Colonic mucosa (tissue), 4 donors: ENCODE results near the gene CKB. TPM values are rescaled to one million over a fixed set of nuclear protein-coding genes. Genes with fewer than 3 reads are reported as not detected.

ENCODE experiments used
- DNase-seq: peaks from one replicate; pipeline ENCODE4 v3.0.0-alpha.2; 2020
- H3K27ac ChIP-seq: fragments of 200-600 bp; one replicate; pipeline ENCODE4 v1.8.0; 2021
- H3K27me3 ChIP-seq: fragments of 200-600 bp; one replicate; pipeline ENCODE4 v1.8.0; 2021
- H3K36me3 ChIP-seq: fragments of 200-600 bp; one replicate; pipeline ENCODE4 v1.8.0; 2021
- H3K4me1 ChIP-seq: fragments of 200-600 bp; one replicate; pipeline ENCODE4 v1.8.0; 2021; ENCODE audit warnings: mild to moderate bottlenecking
- H3K4me3 ChIP-seq: fragments of 200-600 bp; one replicate; pipeline ENCODE4 v1.8.0; 2021
- H3K9ac ChIP-seq, 2 donors: one replicate each; pipeline ENCODE4 v1.7.0; 2013; ENCODE audit warnings: control low read depth in 2 of 2, low read depth in 2 of 2, low read length in 2 of 2
- H3K9me3 ChIP-seq: fragments of 200-600 bp; one replicate; pipeline ENCODE4 v1.8.0; 2021
- intact Hi-C: fragments of 100-400 bp; cut with DNase I; formaldehyde crosslinking; loops from one replicate; pipeline ENCODE4 v1.14.1; 2022
- total RNA-seq, 2 donors: library from RNA; stranded (reverse); fragmentation: NEBNext Ultra II Directional in 1 of 2; extraction: Animal tissue kit (Norgen Biotek cat#: 25700) in 1 of 2; gene quantifications; one replicate each; pipeline ENCODE4 v1.2.1, GENCODE V29; 2021
- TF ChIP-seq, protein P1 (sequence below): fragments of 200-600 bp; IDR thresholded peaks from one replicate; pipeline ENCODE4 v1.8.0; 2022; ENCODE audit warnings: antibody characterized with exemption, mild to moderate bottlenecking
- donor health status: healthy.
- donor health status: DM: no; HTN: no; CAD: no.
- donor health status: DM: no; HTN: no; CAD: no.

CKB gene
- total RNA-seq, 2 donors from 2014 or later = 1,501 to 4,641 TPM

DNA sequence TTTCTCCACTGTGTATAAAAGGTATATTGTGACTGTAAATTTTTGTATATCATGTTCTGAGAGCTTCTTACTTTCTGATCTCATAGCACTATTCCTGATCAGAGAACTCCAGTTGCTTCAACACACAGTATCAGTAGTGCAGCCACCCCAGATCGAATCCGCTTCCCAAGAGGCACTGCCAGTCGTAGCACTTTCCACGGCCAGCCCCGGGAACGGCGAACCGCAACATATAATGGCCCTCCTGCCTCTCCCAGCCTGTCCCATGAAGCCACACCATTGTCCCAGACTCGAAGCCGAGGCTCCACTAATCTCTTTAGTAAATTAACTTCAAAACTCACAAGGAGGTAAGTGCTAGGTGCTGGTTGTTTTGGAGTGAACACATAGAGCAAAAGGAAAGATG, 30.9 kb downstream of the CKB start:
- intact Hi-C loops = no loop called here
- Histone ChIP-seq H3K27me3 (no peaks in the 10 kb centered on the region), H3K9ac (no peak overlapping the region), H3K36me3 (no peaks in the 10 kb centered on the region), H3K27ac (no peak overlapping the region), H3K9me3 (no peaks in the 10 kb centered on the region), H3K4me1 (no peaks in the 10 kb centered on the region), H3K4me3 (no peak overlapping the region)
- no peak for DNase-seq
- TF ChIP-seq, protein P1, sequence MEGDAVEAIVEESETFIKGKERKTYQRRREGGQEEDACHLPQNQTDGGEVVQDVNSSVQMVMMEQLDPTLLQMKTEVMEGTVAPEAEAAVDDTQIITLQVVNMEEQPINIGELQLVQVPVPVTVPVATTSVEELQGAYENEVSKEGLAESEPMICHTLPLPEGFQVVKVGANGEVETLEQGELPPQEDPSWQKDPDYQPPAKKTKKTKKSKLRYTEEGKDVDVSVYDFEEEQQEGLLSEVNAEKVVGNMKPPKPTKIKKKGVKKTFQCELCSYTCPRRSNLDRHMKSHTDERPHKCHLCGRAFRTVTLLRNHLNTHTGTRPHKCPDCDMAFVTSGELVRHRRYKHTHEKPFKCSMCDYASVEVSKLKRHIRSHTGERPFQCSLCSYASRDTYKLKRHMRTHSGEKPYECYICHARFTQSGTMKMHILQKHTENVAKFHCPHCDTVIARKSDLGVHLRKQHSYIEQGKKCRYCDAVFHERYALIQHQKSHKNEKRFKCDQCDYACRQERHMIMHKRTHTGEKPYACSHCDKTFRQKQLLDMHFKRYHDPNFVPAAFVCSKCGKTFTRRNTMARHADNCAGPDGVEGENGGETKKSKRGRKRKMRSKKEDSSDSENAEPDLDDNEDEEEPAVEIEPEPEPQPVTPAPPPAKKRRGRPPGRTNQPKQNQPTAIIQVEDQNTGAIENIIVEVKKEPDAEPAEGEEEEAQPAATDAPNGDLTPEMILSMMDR = no peak

DNA sequence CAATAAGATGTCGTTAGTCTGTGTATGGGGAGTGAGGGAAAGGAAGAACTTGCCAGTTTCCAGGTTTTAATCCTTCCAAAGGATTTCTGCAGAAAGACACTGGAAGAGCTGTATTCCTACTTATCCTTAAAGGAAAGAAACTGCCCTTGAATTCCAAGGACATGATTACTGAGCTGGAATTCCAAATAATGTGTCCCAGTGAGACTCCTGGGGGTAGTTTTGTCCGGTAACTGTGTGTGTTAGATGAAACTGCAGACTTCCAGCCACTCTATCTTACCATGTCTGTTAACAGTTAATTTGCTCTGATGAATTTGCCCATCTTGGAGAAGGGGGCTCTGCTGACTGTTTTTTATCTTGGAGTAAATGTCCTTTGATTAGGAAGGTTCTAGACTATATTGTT, 33.0 kb downstream of the CKB start:
- Histone ChIP-seq H3K4me3 (no peak overlapping the region), H3K9me3 (no peaks in the 10 kb centered on the region), H3K27me3 (no peaks in the 10 kb centered on the region), H3K9ac (no peak overlapping the region), H3K27ac (no peak overlapping the region), H3K36me3 (no peaks in the 10 kb centered on the region), H3K4me1 (no peaks in the 10 kb centered on the region)
- no peak for DNase-seq
- intact Hi-C loops = no loop called here
- TF ChIP-seq, protein P1 = no peak

DNA sequence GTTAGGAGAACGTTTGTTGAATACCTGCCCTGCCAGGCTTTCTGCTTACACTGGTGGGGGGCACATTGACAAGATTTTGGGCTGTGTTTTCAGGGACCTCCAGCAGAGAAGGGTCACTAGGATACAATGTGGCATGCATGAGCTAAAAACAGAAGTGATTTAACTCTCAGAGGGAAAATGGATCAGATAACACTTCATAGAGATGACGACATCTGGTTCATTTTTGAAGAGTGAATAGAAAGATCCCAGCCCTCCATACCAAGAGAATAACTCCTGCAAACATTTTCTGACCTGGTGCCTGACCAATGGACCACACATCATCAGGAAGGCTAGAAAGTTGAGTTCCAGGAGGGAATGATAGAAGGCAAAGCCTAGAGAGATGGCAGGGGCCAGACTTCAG, 33.7 kb downstream of the CKB start:
- Histone ChIP-seq H3K36me3 (no peaks in the 10 kb centered on the region), H3K9me3 (no peaks in the 10 kb centered on the region), H3K4me3 (no peak overlapping the region), H3K27ac (no peak overlapping the region), H3K9ac (no peak overlapping the region), H3K27me3 (no peaks in the 10 kb centered on the region), H3K4me1 (no peaks in the 10 kb centered on the region)
- TF ChIP-seq, protein P1 = no peak
- intact Hi-C loops = no loop called here
- DNase-seq = no peak

DNA sequence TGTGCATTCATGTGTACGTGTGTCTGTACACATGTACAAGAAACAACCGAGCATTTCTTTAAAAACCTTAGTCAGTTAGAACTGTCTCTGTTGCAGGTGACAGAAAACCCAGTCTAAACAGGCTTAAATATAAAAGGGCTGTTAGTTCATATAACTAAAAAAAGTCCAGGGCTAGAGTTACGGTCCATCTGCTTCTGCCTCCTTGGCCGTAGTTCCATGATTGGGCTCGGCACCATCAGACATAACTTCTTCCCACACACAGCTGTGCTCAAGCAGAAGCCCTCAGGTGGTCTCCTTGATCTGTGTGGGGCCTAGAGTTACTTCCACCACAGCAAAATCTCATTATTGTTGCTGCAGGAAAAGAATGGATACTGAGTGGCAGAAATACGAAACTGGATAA, 34.6 kb downstream of the CKB start:
- Histone ChIP-seq H3K4me3 (no peak overlapping the region), H3K9ac (no peak overlapping the region), H3K27me3 (no peaks in the 10 kb centered on the region), H3K4me1 (no peaks in the 10 kb centered on the region), H3K36me3 (no peaks in the 10 kb centered on the region), H3K27ac (no peak overlapping the region), H3K9me3 (no peaks in the 10 kb centered on the region)
- no peak for DNase-seq
- TF ChIP-seq, protein P1 = no peak
- intact Hi-C loops = no loop called here

DNA sequence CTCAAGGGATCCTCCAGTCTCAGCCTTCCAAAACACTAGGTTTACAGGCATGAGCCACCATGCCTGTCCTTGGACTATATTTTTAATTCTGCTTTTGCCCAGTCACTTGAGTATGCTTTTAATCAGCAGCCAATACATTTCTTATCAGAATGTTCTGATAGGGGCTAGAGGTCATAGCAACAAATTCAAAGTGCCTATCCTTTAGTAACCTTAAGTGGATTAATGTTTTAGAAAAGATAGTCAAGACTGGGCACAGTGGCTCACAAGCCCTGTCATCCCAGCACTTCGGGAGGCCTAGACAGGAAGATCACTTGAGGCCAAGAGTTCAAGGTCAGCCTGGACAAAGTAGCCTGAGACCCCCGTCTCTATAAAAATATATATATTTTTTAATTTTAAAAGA, 37.1 kb downstream of the CKB start:
- Histone ChIP-seq H3K9ac (no peak overlapping the region), H3K4me3 (no peak overlapping the region), H3K27me3 (no peaks in the 10 kb centered on the region), H3K36me3 (no peaks in the 10 kb centered on the region), H3K4me1 (no peaks in the 10 kb centered on the region), H3K9me3 (no peaks in the 10 kb centered on the region), H3K27ac (no peak overlapping the region)
- intact Hi-C loops = no loop called here
- TF ChIP-seq, protein P1 = no peak
- DNase-seq = no peak

DNA sequence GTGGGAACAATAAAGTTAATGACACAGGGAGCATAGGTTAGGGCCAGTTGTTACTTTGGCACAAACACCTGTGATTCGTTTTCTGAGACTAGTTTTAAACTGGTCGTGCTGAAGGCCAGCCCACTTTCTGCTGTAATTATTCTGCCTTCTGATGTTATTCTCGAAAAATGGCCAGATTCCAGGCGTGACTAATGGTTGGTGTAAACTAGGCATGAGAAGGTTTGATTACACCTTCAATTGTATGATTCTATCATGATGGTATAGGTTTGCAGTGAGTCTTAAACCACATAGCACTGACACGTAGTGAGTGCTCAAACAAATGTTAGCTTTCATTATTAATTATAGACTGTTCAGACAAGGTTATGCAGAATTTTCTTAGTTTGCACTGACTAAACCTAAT, 39.0 kb downstream of the CKB start:
- Histone ChIP-seq H3K27ac (no peak overlapping the region), H3K4me3 (no peak overlapping the region), H3K27me3 (no peaks in the 10 kb centered on the region), H3K4me1 (no peaks in the 10 kb centered on the region), H3K9ac (no peak overlapping the region), H3K36me3 (no peaks in the 10 kb centered on the region), H3K9me3 (no peaks in the 10 kb centered on the region)
- intact Hi-C loops = no loop called here
- TF ChIP-seq, protein P1 = no peak
- no peak for DNase-seq
